WTC11 (cell line): Measurements from ENCODE around the gene NANOS1. TPM values are rescaled to one million over a fixed set of nuclear protein-coding genes. Genes with fewer than 3 reads are reported as not detected.

Source experiments
- ATF1 ChIP-seq: sonication (generic); formaldehyde crosslinking; IDR thresholded peaks from 2 replicates; pipeline ENCODE4 v1.8.1; 2023; ENCODE audit warnings: mild to moderate bottlenecking, moderate library complexity, missing genetic modification reagents
- CREM ChIP-seq: sonication (generic); formaldehyde crosslinking; IDR thresholded peaks from 2 replicates; pipeline ENCODE4 v1.8.1; 2022; ENCODE audit warnings: mild to moderate bottlenecking, missing genetic modification reagents, moderate library complexity
- EMX1 ChIP-seq: fragments of 250-450 bp; sonication (Bioruptor Pico); IDR thresholded peaks from 2 replicates; pipeline ENCODE4 v1.8.0; 2021; ENCODE audit warnings: mild to moderate bottlenecking
- ETV6 ChIP-seq: sonication (generic); formaldehyde crosslinking; IDR thresholded peaks from 2 replicates; pipeline ENCODE4 v1.8.1; 2022; ENCODE audit warnings: mild to moderate bottlenecking, missing genetic modification reagents
- FOXP1 ChIP-seq: sonication (generic); formaldehyde crosslinking; IDR thresholded peaks from 2 replicates; pipeline ENCODE4 v1.8.0; 2022; ENCODE audit warnings: missing genetic modification reagents, mild to moderate bottlenecking, moderate library complexity, borderline replicate concordance
- GABPB1 ChIP-seq: sonication (generic); formaldehyde crosslinking; IDR thresholded peaks from 2 replicates; pipeline ENCODE4 v1.8.1; 2023; ENCODE audit warnings: mild to moderate bottlenecking, missing genetic modification reagents
- GRHL2 ChIP-seq: fragments of 250-450 bp; sonication (Bioruptor Pico); IDR thresholded peaks from 2 replicates; pipeline ENCODE4 v1.8.0; 2022; ENCODE audit warnings: mild to moderate bottlenecking, moderate library complexity; ENCODE audit not compliant: insufficient replicate concordance, severe bottlenecking
- JUN ChIP-seq: sonication (generic); formaldehyde crosslinking; IDR thresholded peaks from 2 replicates; pipeline ENCODE4 v1.8.0; 2023; ENCODE audit warnings: mild to moderate bottlenecking, missing genetic modification reagents
- MAX ChIP-seq: sonication (generic); formaldehyde crosslinking; IDR thresholded peaks from 2 replicates; pipeline ENCODE4 v1.8.0; 2022; ENCODE audit warnings: mild to moderate bottlenecking, missing genetic modification reagents
- MLX ChIP-seq: sonication (generic); formaldehyde crosslinking; IDR thresholded peaks from 2 replicates; pipeline ENCODE4 v1.8.1; 2023; ENCODE audit warnings: mild to moderate bottlenecking, missing genetic modification reagents, moderate library complexity
- OVOL2 ChIP-seq: fragments of 250-450 bp; sonication (Bioruptor Pico); IDR thresholded peaks from 2 replicates; pipeline ENCODE4 v1.9.0; 2021; ENCODE audit warnings: mild to moderate bottlenecking, borderline replicate concordance
- RELA ChIP-seq: sonication (generic); formaldehyde crosslinking; IDR thresholded peaks from 2 replicates; pipeline ENCODE4 v1.8.1; 2022; ENCODE audit warnings: missing genetic modification reagents, mild to moderate bottlenecking, borderline replicate concordance
- TCF7 ChIP-seq: sonication (generic); formaldehyde crosslinking; IDR thresholded peaks from 2 replicates; pipeline ENCODE4 v1.8.0; 2022; ENCODE audit warnings: mild to moderate bottlenecking, low read depth, missing genetic modification reagents, moderate library complexity
- TEAD1 ChIP-seq: sonication (generic); formaldehyde crosslinking; IDR thresholded peaks from 2 replicates; pipeline ENCODE4 v1.8.0; 2022; ENCODE audit warnings: mild to moderate bottlenecking, missing genetic modification reagents
- USF1 ChIP-seq: sonication (generic); formaldehyde crosslinking; IDR thresholded peaks from 2 replicates; pipeline ENCODE4 v1.8.0; 2022; ENCODE audit warnings: mild to moderate bottlenecking, missing genetic modification reagents
- ZNF232 ChIP-seq: sonication (generic); formaldehyde crosslinking; IDR thresholded peaks from 2 replicates; pipeline ENCODE4 v1.8.0; 2022; ENCODE audit warnings: mild to moderate bottlenecking, missing genetic modification reagents
- ZSCAN18 ChIP-seq: fragments of 250-450 bp; sonication (Bioruptor Pico); IDR thresholded peaks from 2 replicates; pipeline ENCODE4 v2.1.2; 2022; ENCODE audit warnings: mild to moderate bottlenecking, moderate library complexity
- total RNA-seq: library from RNA; stranded (reverse); gene quantifications from 3 replicates; pipeline ENCODE4 v1.2.3, GENCODE V29; 2021
- TF ChIP-seq, protein P1 (sequence below): sonication (generic); formaldehyde crosslinking; IDR thresholded peaks from 2 replicates; pipeline ENCODE4 v1.8.1; 2023; ENCODE audit warnings: mild to moderate bottlenecking, missing genetic modification reagents, borderline replicate concordance
- TF ChIP-seq, protein P2 (sequence below): sonication (generic); formaldehyde crosslinking; IDR thresholded peaks from 2 replicates; pipeline ENCODE4 v1.8.1; 2023; ENCODE audit warnings: mild to moderate bottlenecking, moderate library complexity, missing genetic modification reagents
- TF ChIP-seq, protein P3 (sequence below): fragments of 250-450 bp; sonication (Bioruptor Pico); conservative IDR thresholded peaks from 2 replicates; pipeline ENCODE4 v1.9.0; 2021; ENCODE audit warnings: mild to moderate bottlenecking
- TF ChIP-seq, protein P4 (sequence below): sonication (generic); formaldehyde crosslinking; IDR thresholded peaks from 2 replicates; pipeline ENCODE4 v1.8.0; 2022; ENCODE audit warnings: mild to moderate bottlenecking, missing genetic modification reagents
- TF ChIP-seq, protein P5 (sequence below): sonication (generic); formaldehyde crosslinking; IDR thresholded peaks from 2 replicates; pipeline ENCODE4 v1.8.0; 2022; ENCODE audit warnings: mild to moderate bottlenecking, missing genetic modification reagents
- TF ChIP-seq, protein P6 (sequence below): sonication (generic); formaldehyde crosslinking; conservative IDR thresholded peaks from 2 replicates; pipeline ENCODE4 v1.8.1; 2022; ENCODE audit warnings: mild to moderate bottlenecking, missing genetic modification reagents

Gene NANOS1
- total RNA-seq, 1 experiment from 2014 or later = 2.9 TPM

GRCh38 chr10:119080521-119081259, 51.2 kb downstream of the NANOS1 start, which contains the start of gene EIF3A (continued):
- TF ChIP-seq, protein P1, sequence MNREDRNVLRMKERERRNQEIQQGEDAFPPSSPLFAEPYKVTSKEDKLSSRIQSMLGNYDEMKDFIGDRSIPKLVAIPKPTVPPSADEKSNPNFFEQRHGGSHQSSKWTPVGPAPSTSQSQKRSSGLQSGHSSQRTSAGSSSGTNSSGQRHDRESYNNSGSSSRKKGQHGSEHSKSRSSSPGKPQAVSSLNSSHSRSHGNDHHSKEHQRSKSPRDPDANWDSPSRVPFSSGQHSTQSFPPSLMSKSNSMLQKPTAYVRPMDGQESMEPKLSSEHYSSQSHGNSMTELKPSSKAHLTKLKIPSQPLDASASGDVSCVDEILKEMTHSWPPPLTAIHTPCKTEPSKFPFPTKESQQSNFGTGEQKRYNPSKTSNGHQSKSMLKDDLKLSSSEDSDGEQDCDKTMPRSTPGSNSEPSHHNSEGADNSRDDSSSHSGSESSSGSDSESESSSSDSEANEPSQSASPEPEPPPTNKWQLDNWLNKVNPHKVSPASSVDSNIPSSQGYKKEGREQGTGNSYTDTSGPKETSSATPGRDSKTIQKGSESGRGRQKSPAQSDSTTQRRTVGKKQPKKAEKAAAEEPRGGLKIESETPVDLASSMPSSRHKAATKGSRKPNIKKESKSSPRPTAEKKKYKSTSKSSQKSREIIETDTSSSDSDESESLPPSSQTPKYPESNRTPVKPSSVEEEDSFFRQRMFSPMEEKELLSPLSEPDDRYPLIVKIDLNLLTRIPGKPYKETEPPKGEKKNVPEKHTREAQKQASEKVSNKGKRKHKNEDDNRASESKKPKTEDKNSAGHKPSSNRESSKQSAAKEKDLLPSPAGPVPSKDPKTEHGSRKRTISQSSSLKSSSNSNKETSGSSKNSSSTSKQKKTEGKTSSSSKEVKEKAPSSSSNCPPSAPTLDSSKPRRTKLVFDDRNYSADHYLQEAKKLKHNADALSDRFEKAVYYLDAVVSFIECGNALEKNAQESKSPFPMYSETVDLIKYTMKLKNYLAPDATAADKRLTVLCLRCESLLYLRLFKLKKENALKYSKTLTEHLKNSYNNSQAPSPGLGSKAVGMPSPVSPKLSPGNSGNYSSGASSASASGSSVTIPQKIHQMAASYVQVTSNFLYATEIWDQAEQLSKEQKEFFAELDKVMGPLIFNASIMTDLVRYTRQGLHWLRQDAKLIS (CRISPR knock-in tag) = no peak
- TF ChIP-seq, protein P2, sequence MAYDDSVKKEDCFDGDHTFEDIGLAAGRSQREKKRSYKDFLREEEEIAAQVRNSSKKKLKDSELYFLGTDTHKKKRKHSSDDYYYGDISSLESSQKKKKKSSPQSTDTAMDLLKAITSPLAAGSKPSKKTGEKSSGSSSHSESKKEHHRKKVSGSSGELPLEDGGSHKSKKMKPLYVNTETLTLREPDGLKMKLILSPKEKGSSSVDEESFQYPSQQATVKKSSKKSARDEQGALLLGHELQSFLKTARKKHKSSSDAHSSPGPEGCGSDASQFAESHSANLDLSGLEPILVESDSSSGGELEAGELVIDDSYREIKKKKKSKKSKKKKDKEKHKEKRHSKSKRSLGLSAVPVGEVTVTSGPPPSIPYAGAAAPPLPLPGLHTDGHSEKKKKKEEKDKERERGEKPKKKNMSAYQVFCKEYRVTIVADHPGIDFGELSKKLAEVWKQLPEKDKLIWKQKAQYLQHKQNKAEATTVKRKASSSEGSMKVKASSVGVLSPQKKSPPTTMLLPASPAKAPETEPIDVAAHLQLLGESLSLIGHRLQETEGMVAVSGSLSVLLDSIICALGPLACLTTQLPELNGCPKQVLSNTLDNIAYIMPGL (CRISPR knock-in tag) = 0 out of 2 replicates have a peak, but pooled peaks have one; percentile 83
- TF ChIP-seq ZSCAN18 (no peak), JUN (CRISPR knock-in tag) (no peak; the same call in 1 of the 2 replicates), FOXP1 (CRISPR knock-in tag) (peak; percentile 86), TEAD1 (CRISPR knock-in tag) (peak; percentile 84), EMX1 (CRISPR knock-in tag) (no peak), ATF1 (CRISPR knock-in tag) (no peak), ETV6 (CRISPR knock-in tag) (peak; percentile 61), OVOL2 (CRISPR knock-in tag) (no peak), RELA (CRISPR knock-in tag) (no peak), GRHL2 (CRISPR knock-in tag) (no peak), GABPB1 (CRISPR knock-in tag) (peak; percentile 60), TCF7 (no peak), ZNF232 (0 out of 2 replicates have a peak, but pooled peaks have one; percentile 69), MAX (peak; percentile 94), USF1 (peak; percentile 95), CREM (CRISPR knock-in tag) (peak; percentile 79), MLX (CRISPR knock-in tag) (no peak)
- TF ChIP-seq, protein P3, sequence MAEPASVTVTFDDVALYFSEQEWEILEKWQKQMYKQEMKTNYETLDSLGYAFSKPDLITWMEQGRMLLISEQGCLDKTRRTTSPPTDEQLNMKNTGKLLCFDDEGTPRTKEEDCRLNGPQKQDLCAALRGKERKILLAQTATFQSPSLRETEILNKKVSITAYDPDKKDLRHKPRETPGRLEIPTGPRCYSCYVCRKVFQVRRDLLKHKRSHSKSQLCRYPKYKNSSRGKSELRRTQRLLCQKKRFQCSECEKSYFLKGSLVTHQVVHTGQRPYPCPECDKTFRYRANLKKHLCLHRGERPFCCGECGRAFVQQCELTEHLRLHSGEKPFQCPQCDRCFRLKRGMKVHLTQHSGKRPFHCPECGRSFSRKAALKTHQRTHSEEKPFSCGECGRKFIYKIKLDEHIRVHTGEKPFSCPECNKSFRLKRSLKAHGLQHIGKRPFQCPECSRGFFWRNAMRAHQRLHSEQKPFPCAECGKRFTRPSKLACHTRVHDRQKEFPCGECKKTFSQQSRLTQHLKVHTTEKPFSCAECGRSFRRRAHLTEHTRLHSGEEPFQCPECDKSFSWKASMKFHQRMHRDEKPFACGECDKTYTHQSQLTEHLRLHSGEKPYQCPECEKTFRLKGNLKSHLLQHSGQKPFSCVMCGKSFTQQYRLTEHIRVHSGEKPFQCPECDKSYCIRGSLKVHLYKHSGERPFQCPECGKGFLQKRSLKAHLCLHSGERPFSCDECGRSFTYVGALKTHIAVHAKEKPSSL = no peak
- TF ChIP-seq, protein P4, sequence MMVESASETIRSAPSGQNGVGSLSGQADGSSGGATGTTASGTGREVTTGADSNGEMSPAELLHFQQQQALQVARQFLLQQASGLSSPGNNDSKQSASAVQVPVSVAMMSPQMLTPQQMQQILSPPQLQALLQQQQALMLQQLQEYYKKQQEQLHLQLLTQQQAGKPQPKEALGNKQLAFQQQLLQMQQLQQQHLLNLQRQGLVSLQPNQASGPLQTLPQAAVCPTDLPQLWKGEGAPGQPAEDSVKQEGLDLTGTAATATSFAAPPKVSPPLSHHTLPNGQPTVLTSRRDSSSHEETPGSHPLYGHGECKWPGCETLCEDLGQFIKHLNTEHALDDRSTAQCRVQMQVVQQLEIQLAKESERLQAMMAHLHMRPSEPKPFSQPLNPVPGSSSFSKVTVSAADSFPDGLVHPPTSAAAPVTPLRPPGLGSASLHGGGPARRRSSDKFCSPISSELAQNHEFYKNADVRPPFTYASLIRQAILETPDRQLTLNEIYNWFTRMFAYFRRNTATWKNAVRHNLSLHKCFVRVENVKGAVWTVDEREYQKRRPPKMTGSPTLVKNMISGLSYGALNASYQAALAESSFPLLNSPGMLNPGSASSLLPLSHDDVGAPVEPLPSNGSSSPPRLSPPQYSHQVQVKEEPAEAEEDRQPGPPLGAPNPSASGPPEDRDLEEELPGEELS (CRISPR knock-in tag) = no peak
- TF ChIP-seq, protein P5, sequence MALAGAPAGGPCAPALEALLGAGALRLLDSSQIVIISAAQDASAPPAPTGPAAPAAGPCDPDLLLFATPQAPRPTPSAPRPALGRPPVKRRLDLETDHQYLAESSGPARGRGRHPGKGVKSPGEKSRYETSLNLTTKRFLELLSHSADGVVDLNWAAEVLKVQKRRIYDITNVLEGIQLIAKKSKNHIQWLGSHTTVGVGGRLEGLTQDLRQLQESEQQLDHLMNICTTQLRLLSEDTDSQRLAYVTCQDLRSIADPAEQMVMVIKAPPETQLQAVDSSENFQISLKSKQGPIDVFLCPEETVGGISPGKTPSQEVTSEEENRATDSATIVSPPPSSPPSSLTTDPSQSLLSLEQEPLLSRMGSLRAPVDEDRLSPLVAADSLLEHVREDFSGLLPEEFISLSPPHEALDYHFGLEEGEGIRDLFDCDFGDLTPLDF = 0 out of 2 replicates have a peak, but pooled peaks have one; percentile 63
- TF ChIP-seq, protein P6, sequence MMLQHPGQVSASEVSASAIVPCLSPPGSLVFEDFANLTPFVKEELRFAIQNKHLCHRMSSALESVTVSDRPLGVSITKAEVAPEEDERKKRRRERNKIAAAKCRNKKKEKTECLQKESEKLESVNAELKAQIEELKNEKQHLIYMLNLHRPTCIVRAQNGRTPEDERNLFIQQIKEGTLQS (CRISPR knock-in tag) = no peak
